ENCODE measurements around the gene MEGF10. TPM values are rescaled to one million over a fixed set of nuclear protein-coding genes. Genes with fewer than 3 reads are reported as not detected.

The MEGF10 gene
- total RNA-seq, 4 donors from 2014 or later = 1.1 to 3.4 (median 2.9) TPM

- DNase-seq (ENCODE audit: low spot score in 2 of 2) = no peak
- Histone ChIP-seq H3K27me3 (no peaks in the 10 kb centered on the region), H3K27ac (no peak overlapping the region), H3K36me3 (no peaks in the 10 kb centered on the region), H3K4me3 (peak overlapping the region; percentile 1), H3K4me1 (no peaks in the 10 kb centered on the region), H3K9me3 (no peaks in the 10 kb centered on the region)
- no peak for TF ChIP-seq POLR2AphosphoS5 (IDR thresholded peaks at IDR 0.05)
- TF ChIP-seq EP300 (IDR thresholded peaks at IDR 0.05) = no peak
- TF ChIP-seq CTCF (IDR thresholded peaks at IDR 0.05) = no peak
- TF ChIP-seq POLR2A (IDR thresholded peaks at IDR 0.05) = no peak
- WGBS = 63% methylated on average over 10 of the region's 10 CpGs
Observed at GRCh38 chr5:127409246-127409917, 118.8 kb downstream of the MEGF10 start.

GRCh38 chr5:127409921-127410675 is 119.5 kb downstream of the MEGF10 start:
- H3K27ac ChIP-seq = no peak overlapping the region
- 72% methylated on average over 15 of the region's 15 CpGs for WGBS
- TF ChIP-seq POLR2A (IDR thresholded peaks at IDR 0.05) = no peak
- no peaks in the 10 kb centered on the region for H3K4me1 ChIP-seq
- no peaks in the 10 kb centered on the region for H3K9me3 ChIP-seq
- H3K4me3 ChIP-seq = peak overlapping the region; percentile 1
- H3K36me3 ChIP-seq = no peaks in the 10 kb centered on the region
- no peak for DNase-seq (ENCODE audit: low spot score in 2 of 2)
- H3K27me3 ChIP-seq = no peaks in the 10 kb centered on the region

GRCh38 chr5:127410959-127411358 is 120.4 kb downstream of the MEGF10 start:
- no peaks in the 10 kb centered on the region for H3K9me3 ChIP-seq
- no peaks in the 10 kb centered on the region for H3K4me1 ChIP-seq
- H3K27ac ChIP-seq = no peak overlapping the region
- 50% methylated on average over 4 of the region's 4 CpGs for WGBS
- no peaks in the 10 kb centered on the region for H3K36me3 ChIP-seq
- TF ChIP-seq POLR2A (IDR thresholded peaks at IDR 0.05) = no peak
- no peak for TF ChIP-seq CTCF (IDR thresholded peaks at IDR 0.05)
- no peak for TF ChIP-seq POLR2AphosphoS5 (IDR thresholded peaks at IDR 0.05)
- no peak for TF ChIP-seq EP300 (IDR thresholded peaks at IDR 0.05)
- no peak overlapping the region for H3K4me3 ChIP-seq
- no peaks in the 10 kb centered on the region for H3K27me3 ChIP-seq
- DNase-seq (ENCODE audit: low spot score in 2 of 2) = no peak

- Histone ChIP-seq H3K4me1 (no peaks in the 10 kb centered on the region), H3K27ac (no peak overlapping the region), H3K9me3 (no peaks in the 10 kb centered on the region), H3K27me3 (no peaks in the 10 kb centered on the region), H3K4me3 (no peak overlapping the region), H3K36me3 (no peaks in the 10 kb centered on the region)
- no peak for DNase-seq (ENCODE audit: low spot score in 2 of 2)
- TF ChIP-seq CTCF (IDR thresholded peaks at IDR 0.05) (no peak), EP300 (IDR thresholded peaks at IDR 0.05) (no peak)
- WGBS = 94% methylated on average over 5 of the region's 5 CpGs
Observed at GRCh38 chr5:127411381-127411780, 120.8 kb downstream of the MEGF10 start.

DNA sequence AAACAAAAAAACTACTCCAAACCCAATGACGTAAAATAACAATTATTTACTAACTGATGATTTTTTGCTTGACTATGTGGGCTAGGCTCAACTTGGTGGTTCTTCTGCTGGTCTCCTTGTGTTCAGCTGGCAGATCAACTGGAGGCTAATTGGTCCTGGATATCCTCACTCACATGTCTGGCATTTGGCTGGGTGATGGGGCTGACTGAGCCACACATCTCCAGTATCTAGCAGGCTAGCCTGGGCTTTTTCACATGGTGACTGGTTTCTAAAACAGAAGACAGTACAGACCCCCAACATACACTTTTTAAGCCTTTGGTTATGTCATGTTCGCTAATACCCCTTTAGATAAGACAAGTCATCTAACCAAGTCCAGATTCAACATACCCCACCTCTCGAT is 122.1 kb downstream of the MEGF10 start:
- H3K36me3 ChIP-seq = no peaks in the 10 kb centered on the region
- H3K4me1 ChIP-seq = no peaks in the 10 kb centered on the region
- no peaks in the 10 kb centered on the region for H3K9me3 ChIP-seq
- no peak overlapping the region for H3K4me3 ChIP-seq
- H3K27me3 ChIP-seq = no peaks in the 10 kb centered on the region
- WGBS = 97% methylated on average over 3 of the region's 3 CpGs
- TF ChIP-seq POLR2AphosphoS5 (IDR thresholded peaks at IDR 0.05) (no peak), CTCF (IDR thresholded peaks at IDR 0.05) (no peak), POLR2A (IDR thresholded peaks at IDR 0.05) (no peak), EP300 (IDR thresholded peaks at IDR 0.05) (no peak)
- DNase-seq (ENCODE audit: low spot score in 2 of 2) = no peak
- no peak overlapping the region for H3K27ac ChIP-seq
